ENCODE data around the gene DGKI.

- TF ChIP-seq, protein P1, sequence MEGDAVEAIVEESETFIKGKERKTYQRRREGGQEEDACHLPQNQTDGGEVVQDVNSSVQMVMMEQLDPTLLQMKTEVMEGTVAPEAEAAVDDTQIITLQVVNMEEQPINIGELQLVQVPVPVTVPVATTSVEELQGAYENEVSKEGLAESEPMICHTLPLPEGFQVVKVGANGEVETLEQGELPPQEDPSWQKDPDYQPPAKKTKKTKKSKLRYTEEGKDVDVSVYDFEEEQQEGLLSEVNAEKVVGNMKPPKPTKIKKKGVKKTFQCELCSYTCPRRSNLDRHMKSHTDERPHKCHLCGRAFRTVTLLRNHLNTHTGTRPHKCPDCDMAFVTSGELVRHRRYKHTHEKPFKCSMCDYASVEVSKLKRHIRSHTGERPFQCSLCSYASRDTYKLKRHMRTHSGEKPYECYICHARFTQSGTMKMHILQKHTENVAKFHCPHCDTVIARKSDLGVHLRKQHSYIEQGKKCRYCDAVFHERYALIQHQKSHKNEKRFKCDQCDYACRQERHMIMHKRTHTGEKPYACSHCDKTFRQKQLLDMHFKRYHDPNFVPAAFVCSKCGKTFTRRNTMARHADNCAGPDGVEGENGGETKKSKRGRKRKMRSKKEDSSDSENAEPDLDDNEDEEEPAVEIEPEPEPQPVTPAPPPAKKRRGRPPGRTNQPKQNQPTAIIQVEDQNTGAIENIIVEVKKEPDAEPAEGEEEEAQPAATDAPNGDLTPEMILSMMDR (IDR thresholded peaks at IDR 0.05; ENCODE audit: low read length) = no peak
- TF ChIP-seq EZH2 (IDR thresholded peaks at IDR 0.05; ENCODE audit: borderline replicate concordance, low read length) = no peak
These were observed 103.8 kb downstream of the DGKI start for GRCh38 chr7:137743021-137743420.
